ENCODE measurements around the gene GUK1. TPM values are rescaled to one million over a fixed set of nuclear protein-coding genes. Genes with fewer than 3 reads are reported as not detected.

The GUK1 gene
- polyA plus RNA-seq, 3 donors = 113 to 167 (median 157) TPM

DNA sequence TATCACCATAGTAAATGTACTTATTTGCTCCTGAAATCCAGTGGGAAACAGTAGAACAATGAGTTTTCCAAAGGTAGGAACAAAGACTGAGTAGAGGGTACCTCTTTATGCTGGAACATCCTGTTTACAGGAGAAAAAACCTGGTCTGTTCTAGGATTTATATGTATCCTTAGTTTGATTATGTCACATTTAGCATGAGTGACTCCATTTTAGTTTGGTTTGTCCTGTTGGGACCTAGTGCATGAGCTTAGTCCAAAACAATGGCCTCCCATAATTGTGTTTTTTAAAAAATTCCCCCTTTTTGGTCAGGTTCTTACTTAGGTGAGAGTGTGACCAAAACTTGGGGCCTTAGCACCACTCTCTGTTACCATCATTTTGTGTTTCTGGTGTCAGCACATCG, 27.5 kb upstream of the GUK1 start:
- DNase-seq = no peak

DNA sequence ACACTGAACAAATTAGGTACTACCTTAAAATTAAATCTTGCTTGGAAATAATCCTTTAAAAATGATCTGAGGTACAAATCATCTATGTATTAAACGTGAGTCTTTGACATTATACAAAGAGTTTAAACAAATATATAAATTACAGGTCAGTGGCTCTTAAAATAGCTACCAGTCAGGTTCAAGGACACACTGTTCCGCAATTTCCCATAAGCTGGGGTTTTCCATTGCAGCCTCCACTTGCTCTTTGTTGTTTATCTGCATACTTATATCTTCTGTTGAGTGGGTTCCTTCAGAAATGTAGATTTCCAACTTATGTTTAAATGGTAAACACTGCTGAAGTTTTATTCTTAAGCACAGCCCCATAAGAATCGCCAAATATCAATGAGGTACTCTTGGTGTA, 25.3 kb upstream of the GUK1 start:
- DNase-seq = no peak

DNA sequence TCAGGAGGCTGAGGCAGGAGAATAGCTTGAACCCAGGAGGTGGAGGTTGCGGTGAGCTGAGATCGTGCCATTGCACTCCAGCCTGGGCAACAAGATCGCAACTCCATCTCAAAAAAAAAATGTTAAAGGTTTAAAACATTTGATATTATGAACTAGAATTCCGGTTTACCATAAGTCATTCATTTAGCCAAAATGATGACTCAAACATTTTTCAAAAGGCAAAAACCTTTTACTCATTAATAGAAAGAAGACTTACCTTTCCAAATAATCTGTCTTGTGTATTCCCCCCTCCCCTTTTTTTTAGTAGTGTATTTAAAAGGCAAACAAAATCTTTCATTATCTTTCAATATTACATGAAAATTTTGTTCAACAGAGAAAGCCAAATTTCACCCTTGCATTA, 22.7 kb upstream of the GUK1 start:
- no peak for DNase-seq

DNA sequence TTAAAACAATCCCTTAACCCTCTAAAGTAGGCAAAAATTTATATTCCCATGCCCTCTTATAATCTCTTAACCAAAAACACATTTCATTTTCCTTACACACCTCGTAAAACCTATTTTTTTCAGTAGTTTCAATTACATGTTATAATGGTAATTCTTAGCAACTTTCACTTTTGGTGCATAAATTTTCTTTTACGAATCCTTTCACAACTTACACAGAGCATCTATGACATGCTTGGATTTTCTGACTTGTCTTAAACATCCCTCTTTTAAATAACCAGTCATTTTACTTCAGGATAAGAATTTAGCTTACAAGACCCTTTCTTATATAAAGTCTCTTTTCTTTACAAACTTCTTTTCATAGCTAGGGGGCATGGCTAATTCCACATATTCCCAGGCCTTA, 22.0 kb upstream of the GUK1 start:
- no peak for DNase-seq

DNA sequence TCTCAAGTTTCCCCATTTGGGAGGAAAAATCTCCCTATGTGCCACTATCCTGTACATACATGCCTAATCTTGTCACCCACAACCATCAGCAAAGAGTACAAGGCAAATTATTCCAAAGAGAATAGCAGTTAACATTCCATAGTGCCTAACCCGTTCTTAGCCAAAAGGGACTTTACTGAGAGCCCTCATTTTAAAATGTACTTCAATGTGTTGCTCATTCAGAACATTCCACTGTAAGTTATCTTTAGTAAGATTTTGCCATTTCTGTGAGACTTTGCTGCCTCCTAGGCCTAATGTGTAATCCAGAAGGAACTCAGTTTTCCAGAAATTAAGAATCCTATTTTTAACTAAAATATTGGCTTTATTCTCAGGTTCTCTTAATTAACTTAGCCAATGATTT, 19.7 kb upstream of the GUK1 start:
- no peak for DNase-seq

DNA sequence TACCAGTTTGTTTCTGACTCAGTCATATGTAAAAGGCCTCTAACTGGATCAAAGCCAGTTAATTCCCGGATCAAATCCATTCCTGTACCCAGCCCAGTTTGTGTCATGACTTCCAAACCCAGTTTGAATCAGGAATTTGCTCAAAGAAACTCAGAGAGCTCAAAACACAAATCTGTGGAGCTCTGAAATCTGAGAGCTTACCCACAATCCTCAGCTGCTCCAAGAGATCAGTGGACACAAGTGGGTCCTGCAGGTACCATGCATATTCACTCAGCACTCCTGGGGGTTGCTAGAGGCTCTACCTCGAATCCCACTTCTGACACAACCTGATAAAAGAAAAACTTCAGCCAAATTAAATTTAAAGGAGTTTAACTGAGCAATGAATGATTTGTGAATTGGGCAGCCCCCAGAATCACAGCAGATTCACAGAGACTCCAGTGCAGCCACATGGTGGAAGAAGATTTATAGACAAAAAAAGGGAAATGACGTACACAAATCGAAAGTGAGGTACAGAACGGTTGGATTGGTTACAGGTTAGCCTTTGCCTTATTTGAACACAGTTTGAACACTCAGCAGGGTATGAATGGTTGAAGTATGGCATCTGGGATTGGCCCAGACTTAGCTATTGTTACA, 19.1 kb upstream of the GUK1 start:
- no peak for DNase-seq

DNA sequence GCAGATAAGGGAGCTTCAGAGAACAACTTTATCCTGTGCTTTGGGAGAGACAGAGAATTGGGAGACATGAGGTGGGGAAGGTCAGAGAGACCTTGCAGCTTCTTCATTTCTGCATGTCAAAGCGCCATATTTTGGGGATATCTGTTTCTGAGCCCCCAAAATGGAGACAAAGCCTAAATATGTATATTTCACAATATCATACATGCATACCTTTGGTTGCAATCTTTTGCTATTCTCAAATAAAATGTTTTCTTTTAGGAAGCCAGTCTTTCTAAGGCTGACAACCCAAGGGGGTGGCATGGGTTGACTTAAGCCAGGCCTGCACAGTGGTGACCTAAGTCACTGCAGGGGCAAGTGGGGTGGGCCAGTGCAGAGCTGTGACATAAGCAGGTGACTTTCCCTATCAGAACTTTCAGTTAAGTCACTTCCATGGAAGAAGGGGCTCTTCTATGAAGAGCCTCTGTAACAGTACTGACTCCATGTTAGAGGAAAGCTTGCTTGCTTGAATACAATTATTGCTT, 17.1 kb upstream of the GUK1 start:
- no peak for DNase-seq

DNA sequence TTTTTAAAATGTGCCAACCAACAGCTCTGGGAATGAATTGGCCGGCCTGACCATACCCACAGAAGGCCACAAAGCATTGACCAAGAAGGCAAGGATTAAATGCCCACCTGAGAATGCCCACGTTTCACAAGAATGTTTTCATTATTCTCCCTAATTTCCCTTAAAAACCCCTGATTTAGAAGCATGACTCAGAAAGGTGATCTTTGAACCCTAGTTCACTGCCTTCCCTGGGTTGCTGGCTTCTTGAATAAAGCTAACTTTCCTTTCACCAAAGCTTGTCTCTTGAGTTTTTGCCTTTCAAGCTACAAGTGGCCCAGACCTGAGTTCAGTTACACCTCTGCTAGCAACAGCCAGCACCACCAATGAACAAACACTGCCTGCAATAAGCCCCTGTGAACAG, 16.6 kb upstream of the GUK1 start:
- no peak for DNase-seq

DNA sequence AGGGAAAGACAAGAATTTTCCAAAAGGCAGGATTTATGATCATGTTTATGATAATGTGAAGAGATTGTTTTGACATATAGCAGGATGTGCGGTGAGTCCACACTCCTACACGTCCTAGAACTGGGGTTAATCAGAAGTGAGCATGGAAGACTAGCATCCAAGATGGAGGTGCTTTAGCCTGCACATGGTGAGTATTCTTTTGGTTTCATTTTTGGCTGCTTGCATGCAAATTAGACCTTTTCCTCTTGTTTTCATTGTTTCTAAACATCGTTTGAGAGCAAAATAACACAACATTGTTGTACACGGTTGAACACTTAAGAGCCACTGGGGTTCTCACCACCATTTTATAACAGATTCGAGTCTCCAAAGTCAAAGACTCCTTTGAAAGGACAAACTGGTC, 14.9 kb upstream of the GUK1 start:
- DNase-seq = no peak

DNA sequence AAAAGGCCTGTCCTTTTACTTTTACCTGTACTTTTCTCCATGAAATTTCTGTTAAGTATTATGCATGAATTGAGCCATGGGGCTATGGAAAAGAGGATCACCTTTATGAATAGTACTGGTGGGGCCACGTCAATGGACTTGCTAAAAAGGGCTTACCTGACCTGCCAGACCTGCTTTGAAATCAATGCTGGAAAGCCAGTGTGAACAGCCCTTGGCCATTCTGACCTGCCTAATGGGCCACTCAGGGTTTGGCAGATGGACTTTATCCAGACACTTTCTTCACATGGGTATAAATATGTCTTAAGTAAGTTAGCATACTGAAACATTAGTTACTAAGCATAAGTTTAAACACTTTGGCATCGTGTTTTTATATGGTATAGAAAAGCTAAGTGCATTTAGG, 8.3 kb upstream of the GUK1 start:
- no peak for DNase-seq

DNA sequence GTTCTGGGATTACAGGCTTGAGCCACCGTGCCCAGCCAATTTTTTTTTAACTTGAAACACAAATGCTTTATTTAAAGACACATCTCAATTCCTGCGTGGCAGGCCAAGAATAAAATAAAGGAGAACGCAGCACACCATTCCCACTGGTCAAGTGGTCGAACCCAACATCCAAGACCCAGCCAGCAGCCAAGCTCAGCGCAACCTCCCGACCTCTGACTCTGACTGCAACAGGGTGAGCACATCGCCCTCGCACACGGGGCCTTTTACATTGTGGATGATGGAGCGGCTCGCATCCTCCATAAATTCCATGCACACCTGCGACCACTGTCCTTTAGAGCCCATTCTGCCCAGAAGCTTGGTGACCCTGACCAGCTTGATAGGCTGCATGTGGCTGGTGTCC, 5.5 kb upstream of the GUK1 start:
- no peak for DNase-seq

DNA sequence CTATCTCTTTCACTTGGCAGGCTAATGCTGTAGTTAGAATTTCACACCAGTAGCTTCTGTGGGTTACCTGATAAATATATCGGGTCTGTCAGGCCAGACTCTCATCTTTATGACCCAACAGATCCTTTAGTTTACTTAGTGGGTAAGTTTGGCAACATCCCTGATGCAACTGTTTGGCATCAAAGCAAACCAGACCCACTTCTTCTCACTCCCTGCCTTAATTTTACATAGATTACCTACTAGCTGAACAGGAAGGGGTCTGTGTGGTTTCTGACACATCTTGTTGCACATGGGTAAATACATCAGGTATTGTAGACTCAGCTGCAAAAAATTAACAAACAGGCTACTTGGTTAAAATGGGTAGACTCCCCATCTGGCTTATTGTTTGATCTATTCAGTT, 3.2 kb upstream of the GUK1 start:
- no peak for DNase-seq

DNA sequence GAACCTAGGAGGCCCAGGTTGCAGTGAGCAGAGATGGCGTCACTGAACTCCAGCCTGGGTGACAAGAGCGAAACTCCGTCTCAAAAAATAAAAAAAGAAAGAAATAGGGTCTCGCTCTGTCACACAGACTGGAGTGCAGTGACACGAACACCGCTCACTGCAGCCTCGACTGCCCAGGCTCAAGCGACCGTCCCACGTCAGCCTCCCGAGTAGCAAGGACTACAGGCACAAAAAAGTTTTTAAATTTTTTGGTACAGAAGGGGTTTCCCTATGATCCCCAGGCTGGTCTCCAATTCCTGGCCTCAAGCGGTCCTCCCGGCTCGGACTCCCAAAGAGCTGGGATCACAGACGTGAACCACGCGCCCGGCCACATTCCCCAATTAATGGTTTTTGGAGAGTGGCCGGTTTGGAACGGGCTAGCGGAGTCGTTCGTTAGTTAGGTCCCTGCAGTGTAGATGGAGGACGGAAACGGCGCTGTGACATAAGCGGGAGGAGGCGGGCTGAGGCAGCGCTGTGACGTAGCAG, 611 bp upstream of the GUK1 start:
- no peak for DNase-seq

DNA sequence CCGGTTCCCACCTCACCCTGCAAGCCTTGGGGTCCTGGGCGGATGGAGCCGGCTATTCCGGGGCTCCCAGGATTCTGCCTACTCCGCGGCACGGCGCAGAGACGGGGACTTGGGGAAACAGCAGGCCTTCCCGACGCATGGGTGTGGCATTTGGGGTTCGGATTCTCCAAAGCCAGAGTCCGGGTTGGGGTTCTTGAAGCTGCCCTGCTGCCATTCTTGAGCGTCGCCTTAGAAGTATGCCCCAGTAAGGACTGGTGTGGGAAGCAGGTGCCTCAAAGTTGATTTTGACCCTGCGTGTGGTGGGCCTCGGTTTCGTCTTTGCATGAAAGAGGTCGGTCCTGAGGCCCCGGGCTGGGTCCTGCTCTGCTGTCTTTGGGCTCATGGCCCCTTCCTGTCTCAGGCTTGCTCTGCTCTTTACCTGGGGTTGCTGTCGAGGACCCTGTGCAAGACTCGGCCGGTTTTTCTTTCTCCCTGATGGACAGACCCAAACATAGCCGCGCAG, 696 bp downstream of the GUK1 start:
- DNase-seq = no peak

DNA sequence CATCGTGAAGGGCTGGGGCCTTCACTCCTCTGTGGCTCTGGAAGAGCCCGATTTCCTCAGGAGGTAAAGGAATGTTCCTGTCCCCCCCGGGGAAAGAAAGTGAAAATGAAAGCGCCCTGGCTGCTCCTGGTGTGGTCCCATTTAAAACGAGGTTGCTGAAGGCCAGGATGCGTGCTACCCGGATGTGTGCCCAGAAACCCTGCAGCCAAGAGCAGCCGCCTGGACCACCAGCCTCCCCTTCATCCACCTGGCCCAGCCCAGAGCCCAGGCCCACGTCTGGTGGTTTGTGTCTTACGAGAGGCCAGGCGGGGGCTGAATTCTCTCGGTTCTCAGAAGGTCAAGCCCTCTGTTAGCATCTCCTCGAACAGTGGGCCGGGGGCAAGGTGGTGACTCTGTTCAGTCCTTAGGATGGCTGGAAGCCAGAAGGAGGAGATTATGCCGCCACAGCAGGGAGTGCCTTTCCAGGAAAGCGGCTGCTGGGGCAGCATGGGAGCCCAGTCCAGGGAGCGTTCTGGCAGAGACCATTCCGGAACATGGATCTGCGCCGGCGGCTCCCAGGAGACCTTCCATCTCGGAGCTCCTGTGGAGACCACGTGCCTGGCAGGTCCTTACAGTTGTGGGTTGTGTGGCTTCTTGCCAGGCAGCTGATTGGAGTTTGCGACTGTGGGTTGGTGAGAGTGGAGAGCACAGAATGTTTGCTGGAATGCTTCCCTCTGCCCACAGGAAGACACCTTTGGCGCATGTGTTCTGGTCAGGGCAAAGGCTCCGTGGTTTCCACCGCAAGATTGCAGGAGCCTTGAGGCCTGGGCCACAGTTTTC, 1.4 kb downstream of the GUK1 start:
- DNase-seq = no peak

DNA sequence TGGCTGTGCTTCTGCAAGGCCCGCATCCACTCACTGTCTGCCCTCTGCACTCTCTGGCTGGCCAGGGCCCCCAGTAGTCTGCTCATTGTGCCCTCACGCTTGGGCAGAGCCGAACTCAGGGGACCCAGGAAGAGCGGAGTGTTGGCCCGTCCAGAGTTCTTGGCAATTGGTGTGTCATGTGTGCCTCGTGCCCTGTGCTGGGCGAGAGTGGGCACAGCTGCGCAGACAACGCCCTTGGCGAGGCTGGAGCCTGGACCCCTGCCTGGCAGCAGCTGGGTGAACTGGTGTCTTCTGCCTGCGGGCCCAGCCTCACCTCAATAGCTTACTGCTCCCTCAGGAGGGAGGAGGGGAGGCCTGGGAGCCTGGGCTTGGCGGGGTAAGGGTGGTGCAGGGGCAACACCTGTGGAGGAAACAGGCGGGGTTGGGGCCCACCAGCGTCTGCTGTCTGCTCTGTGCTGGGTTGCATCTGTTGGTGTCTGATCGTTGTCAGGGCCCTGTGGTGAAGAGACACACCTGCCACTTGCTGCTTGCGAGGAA, 2.1 kb downstream of the GUK1 start:
- no peak for DNase-seq

DNA sequence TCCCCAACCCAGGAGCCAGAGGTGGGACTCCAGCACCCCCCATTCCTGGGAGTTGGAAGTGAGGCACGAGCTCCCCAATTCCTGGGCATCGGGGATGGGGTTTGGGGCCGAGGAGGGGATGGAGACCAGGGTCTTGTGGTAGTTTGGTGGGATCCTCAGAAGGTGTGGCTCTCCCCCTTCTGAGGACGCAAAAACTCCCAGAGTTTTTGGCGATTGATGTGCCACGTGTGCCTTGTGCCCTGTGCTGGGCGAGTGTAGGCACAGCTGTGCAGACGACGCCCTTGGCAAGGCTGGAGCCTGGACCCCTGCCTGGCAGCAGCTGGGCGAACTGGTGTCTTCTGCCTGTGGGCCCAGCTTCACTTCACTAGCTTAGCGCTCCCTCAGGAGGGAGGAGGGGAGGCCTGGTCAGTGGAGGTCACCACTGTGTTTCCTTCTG, 2.6 kb downstream of the GUK1 start:
- DNase-seq = no peak

DNA sequence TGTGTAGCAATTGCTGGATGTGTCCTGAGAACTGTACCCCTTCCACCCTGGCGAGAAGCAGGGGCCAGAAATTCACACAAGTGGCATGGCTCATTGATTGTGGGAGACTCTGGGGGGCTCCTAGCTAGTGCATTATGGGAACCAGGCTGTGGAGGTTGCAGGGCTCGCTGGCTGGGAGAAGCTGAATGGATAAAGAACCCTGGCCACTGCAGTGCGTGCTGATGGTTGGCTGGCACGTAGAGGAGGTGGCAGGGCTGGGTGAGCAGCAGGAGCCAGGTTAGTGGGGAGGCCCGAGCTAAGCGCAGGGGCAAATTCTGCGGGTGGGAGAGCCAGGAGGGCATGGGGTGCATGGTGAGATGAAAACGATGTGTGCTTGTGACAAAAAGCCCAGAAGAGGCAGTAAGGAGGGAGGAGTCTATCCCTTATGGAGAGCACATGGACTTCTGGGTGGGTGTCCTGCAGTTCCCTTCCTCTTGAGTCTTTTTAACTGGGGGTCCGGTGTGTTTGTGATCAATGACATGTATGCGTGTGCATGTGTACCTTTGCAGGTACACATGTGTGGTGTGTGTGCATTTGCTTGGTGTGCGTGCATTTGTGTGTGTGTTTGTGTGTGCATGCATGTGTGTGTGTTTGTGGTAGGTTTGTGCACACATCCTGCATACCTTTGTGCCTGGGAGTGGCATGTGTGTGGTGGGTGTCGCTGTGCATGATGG, 3.6 kb downstream of the GUK1 start:
- DNase-seq = no peak

DNA sequence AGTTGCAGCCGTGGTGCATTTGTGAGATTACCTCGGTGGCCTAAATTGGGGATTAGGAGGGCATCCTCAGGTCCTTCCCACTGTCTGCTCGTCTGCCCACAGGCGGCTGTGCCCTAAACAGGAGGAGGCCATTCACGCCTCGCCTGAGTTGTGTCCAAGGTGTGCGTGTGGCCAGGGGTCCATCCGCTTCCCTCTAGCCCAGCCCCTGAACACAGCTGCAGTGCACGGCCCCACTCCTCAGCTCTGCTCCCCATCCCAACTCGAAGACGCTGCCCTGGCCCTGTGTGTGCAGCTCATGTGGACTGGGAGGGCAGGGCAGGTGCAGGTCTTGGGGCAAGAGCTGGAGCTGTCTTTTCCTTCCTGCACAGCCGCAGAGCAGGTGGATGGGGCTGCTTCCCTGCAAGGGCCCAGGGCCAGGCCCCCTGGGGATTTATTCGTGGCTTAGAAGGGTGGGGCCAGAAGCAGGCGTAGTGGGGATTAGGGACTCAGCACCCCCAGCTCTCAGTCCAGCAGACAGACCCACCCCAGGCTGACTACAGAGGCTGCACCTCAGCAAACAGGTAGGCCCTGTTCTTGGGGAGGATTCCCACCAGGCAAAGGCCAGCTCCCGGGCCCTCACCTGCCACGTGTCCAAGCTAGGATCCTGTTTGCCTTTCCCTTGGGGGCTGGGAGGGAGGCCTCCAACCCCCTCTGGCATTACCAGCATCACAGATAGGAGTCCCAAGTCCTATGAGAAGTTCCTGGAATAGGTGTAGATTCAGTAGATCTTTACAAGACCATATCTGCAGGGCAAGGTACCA, 4.3 kb downstream of the GUK1 start:
- DNase-seq = no peak

DNA sequence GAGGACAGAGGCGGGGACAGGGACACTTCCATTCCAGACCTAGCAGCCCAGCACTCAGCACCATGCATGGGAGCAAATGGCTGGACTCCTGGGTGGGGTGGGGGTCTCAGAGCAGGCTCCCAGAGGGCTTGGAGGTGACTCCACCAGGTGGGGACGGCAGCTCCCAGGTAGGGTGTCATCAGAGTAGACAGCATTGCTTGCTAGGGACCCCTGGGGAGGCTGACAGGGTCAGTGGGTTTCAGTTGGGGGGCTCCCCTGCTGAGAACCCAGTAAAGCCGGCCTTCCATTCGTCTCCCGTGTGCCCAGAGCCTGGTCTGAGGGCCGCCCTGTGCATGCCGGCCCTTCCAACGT, 4.9 kb downstream of the GUK1 start:
- no peak for DNase-seq
